Neural cell (in vitro differentiated cells): Measurements from ENCODE around the gene FCN2. TPM values are rescaled to one million over a fixed set of nuclear protein-coding genes. Genes with fewer than 3 reads are reported as not detected.

Experiments
- H2AFZ ChIP-seq: fragments of 200-600, 300-800 bp; sonication (generic), shearing (Covaris generic); 2 replicates; pipeline ENCODE4 v1.6.0; 2014; ENCODE audit warnings: low read depth, mild to moderate bottlenecking, antibody characterized with exemption, low read length, moderate library complexity
- H3F3A ChIP-seq: fragments of 200-600 bp; shearing (Covaris generic); 2 replicates; pipeline ENCODE4 v1.6.1; 2016; ENCODE audit warnings: mild to moderate bottlenecking, moderate library complexity, mixed read lengths, antibody characterized with exemption, low read length; ENCODE audit not compliant: insufficient read depth, poor library complexity, severe bottlenecking
- H3K27ac ChIP-seq: fragments of 200-600, 300-800 bp; sonication (generic), shearing (Covaris generic); 2 replicates; pipeline ENCODE4 v1.5.1; 2014; ENCODE audit warnings: mild to moderate bottlenecking, low read length, moderate library complexity
- H3K27me3 ChIP-seq: fragments of 300-800, 200-600 bp; sonication (generic), shearing (Covaris generic); 2 replicates; pipeline ENCODE4 v1.6.0; 2014; ENCODE audit warnings: mild to moderate bottlenecking, low read depth, low read length, moderate library complexity; ENCODE audit not compliant: insufficient read depth
- H3K36me3 ChIP-seq: fragments of 300-800, 200-600 bp; sonication (generic), shearing (Covaris generic); 2 replicates; pipeline ENCODE4 v1.5.1; 2014; ENCODE audit warnings: mild to moderate bottlenecking, antibody characterized with exemption, low read length, moderate library complexity; ENCODE audit not compliant: insufficient read depth
- H3K4me2 ChIP-seq: fragments of 300-800, 200-600 bp; sonication (generic), shearing (Covaris generic); 2 replicates; pipeline ENCODE4 v1.6.0; 2014; ENCODE audit warnings: mild to moderate bottlenecking, low read length
- H3K4me3 ChIP-seq: fragments of 300-800, 200-600 bp; sonication (generic), shearing (Covaris generic); 2 replicates; pipeline ENCODE4 v1.5.1; 2014; ENCODE audit warnings: mild to moderate bottlenecking, low read length, moderate library complexity
- H3K79me2 ChIP-seq: fragments of 200-600 bp; shearing (Covaris generic); replicated peaks from 2 replicates; pipeline ENCODE4 v1.6.0; 2014; ENCODE audit warnings: mild to moderate bottlenecking, low read length, moderate library complexity; ENCODE audit not compliant: insufficient read depth
- H3K9ac ChIP-seq: fragments of 300-800, 200-600 bp; sonication (generic), shearing (Covaris generic); 2 replicates; pipeline ENCODE4 v1.6.1; 2016; ENCODE audit warnings: mild to moderate bottlenecking, low read length, mixed read lengths
- H3K9me2 ChIP-seq: fragments of 200-600 bp; shearing (Covaris generic); 2 replicates; pipeline ENCODE4 v1.6.1; 2016; ENCODE audit warnings: mild to moderate bottlenecking, low read length, mixed read lengths; ENCODE audit not compliant: insufficient read depth
- H3K9me3 ChIP-seq: fragments of 200-600, 300-800 bp; sonication (generic), shearing (Covaris generic); 2 replicates; pipeline ENCODE4 v1.6.1; 2016; ENCODE audit warnings: mild to moderate bottlenecking, mixed run types, low read length, moderate library complexity, mixed read lengths
- H4K20me1 ChIP-seq: fragments of 200-600 bp; shearing (Covaris generic); 2 replicates; pipeline ENCODE4 v1.6.1; 2016; ENCODE audit warnings: mild to moderate bottlenecking, mixed run types; ENCODE audit not compliant: insufficient read depth
- EP300 ChIP-seq: fragments of 450-650 bp; conservative IDR thresholded peaks from 2 replicates; pipeline ENCODE4 v1.6.1; 2014; ENCODE audit warnings: antibody characterized with exemption, mild to moderate bottlenecking, moderate library complexity; ENCODE audit not compliant: poor library complexity, severe bottlenecking
- EZH2 ChIP-seq: fragments of 200-600, 300-800 bp; shearing (Covaris generic), sonication (generic); IDR thresholded peaks from 2 replicates; pipeline ENCODE4 v1.6.1; 2014; ENCODE audit warnings: antibody characterized with exemption, low read length, borderline replicate concordance, mild to moderate bottlenecking; ENCODE audit not compliant: insufficient read depth, poor library complexity, severe bottlenecking
- MXI1 ChIP-seq: fragments of 450-650 bp; conservative IDR thresholded peaks from 2 replicates; pipeline ENCODE4 v1.6.1; 2014; ENCODE audit warnings: antibody characterized with exemption, mild to moderate bottlenecking; ENCODE audit not compliant: poor library complexity, severe bottlenecking
- POLR2AphosphoS5 ChIP-seq: IDR thresholded peaks from 2 replicates; pipeline ENCODE4 v1.6.1; 2012
- RAD21 ChIP-seq: fragments of 450-650 bp; conservative IDR thresholded peaks from 2 replicates; pipeline ENCODE4 v1.6.1; 2014; ENCODE audit warnings: antibody characterized with exemption, mild to moderate bottlenecking, moderate library complexity
- SMC3 ChIP-seq: fragments of 450-650 bp; conservative IDR thresholded peaks from 2 replicates; pipeline ENCODE4 v1.6.1; 2014; ENCODE audit warnings: antibody characterized with exemption, mild to moderate bottlenecking, moderate library complexity; ENCODE audit not compliant: poor library complexity
- TAF1 ChIP-seq: IDR thresholded peaks from 2 replicates; pipeline ENCODE4 v1.6.1; 2012; ENCODE audit warnings: low read depth
- polyA plus RNA-seq: library from polyadenylated mRNA; depleted of rRNA; stranded (reverse); fragments of >200 nt; gene quantifications from 2 replicates; pipeline ENCODE4 v1.2.3, GENCODE V29; 2014
- TF ChIP-seq, protein P1 (sequence below): fragments of 450-650 bp; IDR thresholded peaks from 2 replicates; pipeline ENCODE4 v1.5.1; 2014; ENCODE audit warnings: antibody characterized with exemption, mild to moderate bottlenecking, moderate library complexity; ENCODE audit not compliant: poor library complexity, severe bottlenecking
- TF ChIP-seq, protein P2 (sequence below): IDR thresholded peaks from 2 replicates; pipeline ENCODE4 v1.6.1; 2012; ENCODE audit warnings: borderline replicate concordance

Gene FCN2
- polyA plus RNA-seq, 1 donor from 2014 or later, result not detected

DNA sequence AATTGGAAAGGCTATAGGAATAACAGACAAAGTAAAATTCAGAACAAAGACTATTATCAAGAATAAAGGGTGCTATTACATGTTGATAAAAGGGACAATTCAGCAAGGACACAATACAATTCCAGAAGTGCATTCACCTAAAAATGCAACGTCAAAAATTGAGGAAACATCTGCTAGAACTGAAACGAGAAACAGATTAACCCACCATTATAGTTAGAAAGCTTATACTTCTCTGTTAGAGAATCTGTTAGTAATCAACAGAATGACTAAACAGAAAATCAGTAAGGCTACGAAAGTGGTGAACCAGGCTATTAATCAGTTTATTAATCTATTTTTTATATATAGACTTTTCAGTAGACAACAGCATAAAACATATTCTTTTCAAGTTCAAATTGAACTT is 22.3 kb downstream of the FCN2 start:
- Histone ChIP-seq H3K36me3 (no peaks in the 10 kb centered on the region), H3K79me2 (no peaks in the 10 kb centered on the region), H3K9me2 (no peaks in the 10 kb centered on the region), H3K4me3 (no peak overlapping the region), H4K20me1 (no peaks in the 10 kb centered on the region), H2AFZ (no peak overlapping the region), H3K9me3 (no peaks in the 10 kb centered on the region), H3K27me3 (no peaks in the 10 kb centered on the region), H3K4me2 (no peak overlapping the region), H3F3A (no peaks in the 10 kb centered on the region), H3K9ac (no peak overlapping the region), H3K27ac (no peak overlapping the region)
- TF ChIP-seq MXI1 (no peak), POLR2AphosphoS5 (no peak), EZH2 (no peak), TAF1 (no peak), EP300 (no peak), SMC3 (no peak), RAD21 (no peak)
- TF ChIP-seq, protein P1, sequence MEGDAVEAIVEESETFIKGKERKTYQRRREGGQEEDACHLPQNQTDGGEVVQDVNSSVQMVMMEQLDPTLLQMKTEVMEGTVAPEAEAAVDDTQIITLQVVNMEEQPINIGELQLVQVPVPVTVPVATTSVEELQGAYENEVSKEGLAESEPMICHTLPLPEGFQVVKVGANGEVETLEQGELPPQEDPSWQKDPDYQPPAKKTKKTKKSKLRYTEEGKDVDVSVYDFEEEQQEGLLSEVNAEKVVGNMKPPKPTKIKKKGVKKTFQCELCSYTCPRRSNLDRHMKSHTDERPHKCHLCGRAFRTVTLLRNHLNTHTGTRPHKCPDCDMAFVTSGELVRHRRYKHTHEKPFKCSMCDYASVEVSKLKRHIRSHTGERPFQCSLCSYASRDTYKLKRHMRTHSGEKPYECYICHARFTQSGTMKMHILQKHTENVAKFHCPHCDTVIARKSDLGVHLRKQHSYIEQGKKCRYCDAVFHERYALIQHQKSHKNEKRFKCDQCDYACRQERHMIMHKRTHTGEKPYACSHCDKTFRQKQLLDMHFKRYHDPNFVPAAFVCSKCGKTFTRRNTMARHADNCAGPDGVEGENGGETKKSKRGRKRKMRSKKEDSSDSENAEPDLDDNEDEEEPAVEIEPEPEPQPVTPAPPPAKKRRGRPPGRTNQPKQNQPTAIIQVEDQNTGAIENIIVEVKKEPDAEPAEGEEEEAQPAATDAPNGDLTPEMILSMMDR, result no peak
- TF ChIP-seq, protein P2, sequence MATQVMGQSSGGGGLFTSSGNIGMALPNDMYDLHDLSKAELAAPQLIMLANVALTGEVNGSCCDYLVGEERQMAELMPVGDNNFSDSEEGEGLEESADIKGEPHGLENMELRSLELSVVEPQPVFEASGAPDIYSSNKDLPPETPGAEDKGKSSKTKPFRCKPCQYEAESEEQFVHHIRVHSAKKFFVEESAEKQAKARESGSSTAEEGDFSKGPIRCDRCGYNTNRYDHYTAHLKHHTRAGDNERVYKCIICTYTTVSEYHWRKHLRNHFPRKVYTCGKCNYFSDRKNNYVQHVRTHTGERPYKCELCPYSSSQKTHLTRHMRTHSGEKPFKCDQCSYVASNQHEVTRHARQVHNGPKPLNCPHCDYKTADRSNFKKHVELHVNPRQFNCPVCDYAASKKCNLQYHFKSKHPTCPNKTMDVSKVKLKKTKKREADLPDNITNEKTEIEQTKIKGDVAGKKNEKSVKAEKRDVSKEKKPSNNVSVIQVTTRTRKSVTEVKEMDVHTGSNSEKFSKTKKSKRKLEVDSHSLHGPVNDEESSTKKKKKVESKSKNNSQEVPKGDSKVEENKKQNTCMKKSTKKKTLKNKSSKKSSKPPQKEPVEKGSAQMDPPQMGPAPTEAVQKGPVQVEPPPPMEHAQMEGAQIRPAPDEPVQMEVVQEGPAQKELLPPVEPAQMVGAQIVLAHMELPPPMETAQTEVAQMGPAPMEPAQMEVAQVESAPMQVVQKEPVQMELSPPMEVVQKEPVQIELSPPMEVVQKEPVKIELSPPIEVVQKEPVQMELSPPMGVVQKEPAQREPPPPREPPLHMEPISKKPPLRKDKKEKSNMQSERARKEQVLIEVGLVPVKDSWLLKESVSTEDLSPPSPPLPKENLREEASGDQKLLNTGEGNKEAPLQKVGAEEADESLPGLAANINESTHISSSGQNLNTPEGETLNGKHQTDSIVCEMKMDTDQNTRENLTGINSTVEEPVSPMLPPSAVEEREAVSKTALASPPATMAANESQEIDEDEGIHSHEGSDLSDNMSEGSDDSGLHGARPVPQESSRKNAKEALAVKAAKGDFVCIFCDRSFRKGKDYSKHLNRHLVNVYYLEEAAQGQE, result no peak

DNA sequence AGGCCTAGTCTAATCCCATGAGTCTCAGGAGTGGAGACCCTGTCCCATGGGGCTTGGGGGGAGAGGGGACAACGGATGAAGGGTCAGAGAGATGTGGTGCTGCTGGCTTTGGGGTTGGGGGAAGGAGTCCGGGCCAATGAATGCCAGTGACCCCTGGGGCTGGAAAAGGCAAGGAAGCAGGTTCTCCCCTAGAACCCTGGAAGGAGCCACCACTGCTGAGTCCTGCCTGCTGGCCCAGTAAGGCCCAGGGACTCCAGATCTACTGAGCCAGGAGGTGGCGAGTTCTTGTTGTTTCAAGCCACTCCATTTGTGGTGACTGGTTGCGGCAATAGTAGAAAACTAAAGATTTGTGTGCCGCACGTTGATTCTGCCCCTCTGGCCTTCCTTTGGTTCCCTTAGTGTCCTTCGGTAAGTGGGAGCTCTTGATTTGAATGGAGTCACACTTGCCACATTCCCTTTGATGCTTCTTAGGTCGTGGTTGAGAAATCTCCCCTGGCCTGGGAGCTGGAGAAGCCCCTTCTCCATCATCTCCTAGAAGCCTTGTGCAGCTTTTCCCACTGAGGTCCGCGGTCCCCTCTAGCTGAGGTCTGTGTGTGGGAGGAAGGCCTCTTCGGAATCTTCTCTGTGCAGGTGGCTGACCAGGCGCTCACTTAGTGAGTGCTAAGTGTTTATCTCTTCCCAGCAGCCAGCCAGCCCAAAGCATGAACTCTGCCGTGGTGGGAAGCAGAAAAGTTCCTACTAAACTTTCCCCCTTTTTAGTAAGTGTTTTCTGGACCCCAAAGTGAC is 28.1 kb downstream of the FCN2 start:
- Histone ChIP-seq H3K36me3 (no peaks in the 10 kb centered on the region), H3K4me3 (no peak overlapping the region), H3K9me2 (no peaks in the 10 kb centered on the region), H3F3A (no peaks in the 10 kb centered on the region), H3K79me2 (no peaks in the 10 kb centered on the region), H2AFZ (no peak overlapping the region), H3K9me3 (no peaks in the 10 kb centered on the region), H3K4me2 (no peak overlapping the region), H4K20me1 (no peaks in the 10 kb centered on the region), H3K9ac (no peak overlapping the region), H3K27me3 (no peaks in the 10 kb centered on the region), H3K27ac (no peak overlapping the region)
- TF ChIP-seq POLR2AphosphoS5 (no peak), TAF1 (no peak), RAD21 (no peak), EP300 (no peak), MXI1 (no peak), EZH2 (no peak), SMC3 (no peak)
- TF ChIP-seq, protein P1, result no peak
- TF ChIP-seq, protein P2, result no peak
